Vagina (tissue), 2 donors: ENCODE measurements around the gene ADAMTS15.

ENCODE experiments used
- CTCF ChIP-seq, 3 experiments: fragments of 450-650 bp in 2 of 3; fragments of 200-600 bp in 1 of 3; sonication (generic) in 1 of 3; IDR thresholded peaks; one replicate each; pipeline ENCODE4 v1.5.1; 2017 to 2019; ENCODE audit warnings: antibody characterized with exemption in 3 of 3, mild to moderate bottlenecking in 2 of 3, moderate library complexity in 2 of 3
- POLR2A ChIP-seq, 2 donors: fragments of 450-650 bp; IDR thresholded peaks; one replicate each; pipeline ENCODE4 v1.6.1; 2017; ENCODE audit warnings: antibody characterized with exemption in 2 of 2, mild to moderate bottlenecking in 2 of 2, moderate library complexity in 2 of 2

- TF ChIP-seq POLR2A (IDR thresholded peaks at IDR 0.05): no peak
- TF ChIP-seq CTCF (IDR thresholded peaks at IDR 0.05): no peak
Measured at GRCh38 chr11:130403271-130403804, 45.1 kb upstream of the ADAMTS15 start.
